Right lobe of liver (tissue), 6 donors: ENCODE measurements around the gene PHF3. TPM values are rescaled to one million over a fixed set of nuclear protein-coding genes. Genes with fewer than 3 reads are reported as not detected.

Experiments
- ATAC-seq, 4 donors: fragments of 200-7000 bp; cut with Tn5 transposase; one replicate each; pipeline ENCODE4 v1.9.1; 2020; ENCODE audit warnings: mild to moderate bottlenecking in 4 of 4, moderate library complexity in 4 of 4
- DNase-seq, 3 donors: peaks; one replicate each; pipeline ENCODE4 v3.0.0-alpha.2; 2020
- H3K27ac ChIP-seq, 3 donors: fragments of 200-600 bp; one replicate each; pipeline ENCODE4 v1.8.0; 2022
- H3K27me3 ChIP-seq, 2 donors: fragments of 200-600 bp; one replicate each; pipeline ENCODE4 v1.8.0; 2022
- H3K36me3 ChIP-seq, 4 donors: fragments of 200-600 bp; sonication (generic) in 1 of 4; one replicate each; pipeline versions ENCODE4 v1.5.1 to v1.8.0; 2017 to 2022; ENCODE audit warnings: control low read depth in 1 of 4
- H3K4me1 ChIP-seq, 4 donors: fragments of 200-600 bp; sonication (generic) in 1 of 4; one replicate each; pipeline versions ENCODE4 v1.5.1 to v1.8.0; 2017 to 2022; ENCODE audit warnings: control low read depth in 1 of 4
- H3K4me3 ChIP-seq, 3 donors: fragments of 200-600 bp; one replicate each; pipeline ENCODE4 v1.8.0; 2022
- H3K9me3 ChIP-seq, 4 donors: fragments of 200-600 bp; sonication (generic) in 1 of 4; one replicate each; pipeline versions ENCODE4 v1.5.1 to v1.8.0; 2017 to 2022; ENCODE audit warnings: control low read depth in 1 of 4
- CTCF ChIP-seq, 4 donors: fragments of 200-600 bp in 3 of 4; fragments of 450-650 bp in 1 of 4; IDR thresholded peaks; one replicate each; pipeline versions ENCODE4 v1.5.1 to v1.8.0; 2016 to 2022; ENCODE audit warnings: antibody characterized with exemption in 4 of 4, mild to moderate bottlenecking in 2 of 4
- POLR2A ChIP-seq: fragments of 450-650 bp; IDR thresholded peaks from one replicate; pipeline ENCODE4 v1.6.1; 2017; ENCODE audit warnings: antibody characterized with exemption, mild to moderate bottlenecking
- WGBS: methylation state at CpG from one replicate; pipeline ENCODE4 v1.1.6; 2018; ENCODE audit warnings: low coverage, low lambda C conversion rate; ENCODE audit not compliant: insufficient coverage; ENCODE audit errors: missing lambda C conversion rate; 5-methylcytosine and 5-hydroxymethylcytosine counted together
- intact Hi-C, 2 donors: fragments of 100-400 bp; cut with DNase I; formaldehyde crosslinking; loops; one replicate each; pipeline versions ENCODE4 v1.11.2 to v1.14.1; 2022
- small RNA-seq, 2 experiments: library from RNA; depleted of rRNA; stranded (forward); fragments of <200 nt; gene quantifications; one replicate each; pipeline ENCODE3, GENCODE V24; 2016
- total RNA-seq, 6 experiments: library from RNA; depleted of rRNA in 2 of 6; stranded (reverse); fragments of >200 nt in 2 of 6; fragmentation: NEBNext Ultra II Directional in 3 of 6; extraction: Animal tissue kit (Norgen Biotek cat#: 25700) in 3 of 6; gene quantifications; one replicate each; pipeline versions ENCODE4 v1.1.0 to v1.2.4, GENCODE V29; 2016 to 2023
- donor health status: DM: no; HTN: yes; CAD: no.
- donor health status: DM: no; HTN: no; CAD: no.
- donor health status: DM: no; HTN: no; CAD: no.
- donor health status: DM: no; HTN: yes; CAD: no.
- donor health status: DM: no; HTN: yes; CAD: no.

Gene PHF3
- total RNA-seq, 6 experiments from 2014 or later, result 22.1 to 35.2 (median 31.5) TPM

- no peak overlapping the region for H3K27ac ChIP-seq
- no peaks in the 10 kb centered on the region for H3K36me3 ChIP-seq
- no peak overlapping the region for H3K4me3 ChIP-seq
- no peak for DNase-seq
- ATAC-seq, result no peak
- no peaks in the 10 kb centered on the region for H3K27me3 ChIP-seq
- no peaks in the 10 kb centered on the region for H3K4me1 ChIP-seq
- H3K9me3 ChIP-seq, result peaks cover 0 to 4% (median 0%) of the 10 kb centered on the region in 4 donors
- TF ChIP-seq POLR2A, result no peak
- TF ChIP-seq CTCF (IDR thresholded peaks at IDR 0.05), result no peak
- intact Hi-C loops, result loop anchor here in 1 of 2 donors (10.0 kb wide), 1 partner anchor 165 kb away; no protein-coding TSS in a partner anchor
These were observed 124.6 kb downstream of the PHF3 start for GRCh38 chr6:63760199-63760598.

GRCh38 chr6:63764318-63764916 lies 128.8 kb downstream of the PHF3 start:
- TF ChIP-seq CTCF (IDR thresholded peaks at IDR 0.05) (peak; percentile 60 to 72 (median 66)), POLR2A (no peak)
- H3K27ac ChIP-seq, result no peak overlapping the region
- H3K27me3 ChIP-seq, result no peaks in the 10 kb centered on the region
- no peaks in the 10 kb centered on the region for H3K9me3 ChIP-seq
- WGBS, result 25% methylated on average over 4 of the region's 4 CpGs
- DNase-seq (no peak), ATAC-seq (peak in 3 of 4 donors; percentile 59 to 70 (median 65))
- intact Hi-C loops, result loop anchor here in 1 of 2 donors (10.0 kb wide), 1 partner anchor 170 kb away; no protein-coding TSS in a partner anchor
- H3K4me3 ChIP-seq, result no peak overlapping the region
- no peaks in the 10 kb centered on the region for H3K4me1 ChIP-seq
- no peaks in the 10 kb centered on the region for H3K36me3 ChIP-seq

Small RNA genes lying within 50 kb of the gene (small RNA-seq; reads per million reads assigned to genes)
- 0 to 0.10 reads per million in 2 experiments for gene AL513043.1

Other genes starting within 250 kb of the PHF3 start
- 100 to 1,000 TPM; 147 to 342 (median 225) TPM for gene PTP4A1, start 63.3 kb upstream of the PHF3 start, total RNA-seq